Glutamatergic neuron (in vitro differentiated cells): ENCODE data around the gene SLC38A10. TPM values are rescaled to one million over a fixed set of nuclear protein-coding genes. Genes with fewer than 3 reads are reported as not detected.

Experiments used
- DNase-seq: peaks from one replicate; pipeline ENCODE4 v3.0.0; 2022
- H3K27ac Mint-ChIP-seq: one replicate; pipeline ENCODE4 v1.8.0; 2020; ENCODE audit warnings: mild to moderate bottlenecking, mixed read lengths, inconsistent platforms; ENCODE audit not compliant: unreplicated experiment
- H3K27me3 Mint-ChIP-seq: one replicate; pipeline ENCODE4 v1.8.0; 2020; ENCODE audit warnings: mild to moderate bottlenecking, moderate library complexity, mixed read lengths, inconsistent platforms; ENCODE audit not compliant: unreplicated experiment
- H3K36me3 Mint-ChIP-seq: one replicate; pipeline ENCODE4 v1.8.0; 2020; ENCODE audit warnings: mild to moderate bottlenecking, mixed read lengths, inconsistent platforms; ENCODE audit not compliant: unreplicated experiment
- H3K4me1 Mint-ChIP-seq: one replicate; pipeline ENCODE4 v1.8.0; 2020; ENCODE audit warnings: mild to moderate bottlenecking, low read depth, mixed read lengths, inconsistent platforms; ENCODE audit not compliant: unreplicated experiment
- H3K4me3 Mint-ChIP-seq: one replicate; pipeline ENCODE4 v1.8.0; 2020; ENCODE audit warnings: mild to moderate bottlenecking, mixed read lengths, inconsistent platforms; ENCODE audit not compliant: unreplicated experiment
- H3K9me3 Mint-ChIP-seq: one replicate; pipeline ENCODE4 v1.8.0; 2020; ENCODE audit warnings: mild to moderate bottlenecking, moderate library complexity, mixed read lengths, inconsistent platforms; ENCODE audit not compliant: unreplicated experiment
- CTCF ChIP-seq: fragments of 200-600 bp; sonication (generic); IDR thresholded peaks from one replicate; pipeline ENCODE4 v1.5.0; 2021; ENCODE audit not compliant: partially characterized antibody, unreplicated experiment
- total RNA-seq: library from RNA; stranded (reverse); fragmentation: NEBNext Ultra II Directional; extraction: Animal tissue kit (Norgen Biotek cat#: 25700); gene quantifications from one replicate; pipeline ENCODE4 v1.2.1, GENCODE V29; 2021; ENCODE audit not compliant: unreplicated experiment

SLC38A10 gene
- total RNA-seq, 1 donor from 2014 or later: 92.4 TPM

GRCh38 chr17:81219476-81220180, 75.5 kb downstream of the SLC38A10 start:
- Mint-ChIP-seq H3K9me3 (peaks cover 9% of the 10 kb centered on the region), H3K27me3 (peaks cover 8% of the 10 kb centered on the region), H3K4me1 (peaks cover 9% of the 10 kb centered on the region), H3K4me3 (no peak overlapping the region), H3K36me3 (peaks cover 5% of the 10 kb centered on the region), H3K27ac (no peak overlapping the region)
- no peak for TF ChIP-seq CTCF
- DNase-seq: no peak

DNA sequence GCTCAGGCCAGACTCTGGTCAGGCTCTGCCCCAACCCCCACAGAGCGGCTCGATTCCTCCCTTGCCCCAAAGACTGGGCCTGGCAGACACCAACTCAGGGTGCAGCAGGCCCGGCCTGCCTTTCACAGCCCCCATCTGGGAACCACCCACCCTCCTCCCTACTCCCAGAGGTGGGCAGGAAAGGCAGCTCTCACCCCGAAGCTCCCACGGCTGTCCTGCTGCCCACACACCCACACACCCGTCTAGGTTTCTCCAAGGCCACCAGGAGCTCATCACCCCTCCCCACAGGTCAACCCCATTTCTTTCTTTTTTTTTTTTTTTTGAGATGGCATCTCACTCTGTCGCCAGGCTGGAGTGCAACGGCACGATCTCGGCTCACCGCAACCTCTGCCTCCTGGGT, 76.1 kb downstream of the SLC38A10 start:
- no peak overlapping the region for H3K27ac Mint-ChIP-seq
- DNase-seq: no peak
- no peak for TF ChIP-seq CTCF
- H3K4me1 Mint-ChIP-seq: peaks cover 8% of the 10 kb centered on the region
- peaks cover 9% of the 10 kb centered on the region for H3K9me3 Mint-ChIP-seq
- H3K4me3 Mint-ChIP-seq: no peak overlapping the region
- H3K27me3 Mint-ChIP-seq: peaks cover 8% of the 10 kb centered on the region
- peaks cover 5% of the 10 kb centered on the region for H3K36me3 Mint-ChIP-seq

DNA sequence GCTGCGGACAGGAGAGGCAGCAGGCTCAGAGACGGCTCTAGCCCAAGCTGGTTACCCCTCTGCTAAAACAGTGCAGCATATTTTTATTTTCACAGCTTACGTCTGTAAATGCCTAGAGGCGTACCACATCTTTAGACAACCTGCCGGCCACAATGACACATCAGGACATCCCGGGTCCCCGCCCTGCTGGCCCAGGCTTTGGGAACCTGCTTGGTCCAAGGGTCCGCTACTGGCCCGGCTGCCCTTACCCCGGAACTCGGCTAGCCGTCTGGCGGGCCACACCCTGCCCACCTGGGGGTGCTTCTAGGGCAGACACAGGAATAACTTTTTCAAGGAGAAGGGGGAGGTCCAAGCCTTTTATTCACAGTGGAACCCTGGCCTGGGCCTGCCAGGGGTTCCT, 76.6 kb downstream of the SLC38A10 start:
- H3K27me3 Mint-ChIP-seq: peaks cover 7% of the 10 kb centered on the region
- no peak overlapping the region for H3K27ac Mint-ChIP-seq
- no peak for DNase-seq
- peaks cover 5% of the 10 kb centered on the region for H3K36me3 Mint-ChIP-seq
- TF ChIP-seq CTCF: no peak
- peaks cover 4% of the 10 kb centered on the region for H3K4me1 Mint-ChIP-seq
- no peak overlapping the region for H3K4me3 Mint-ChIP-seq
- H3K9me3 Mint-ChIP-seq: peaks cover 6% of the 10 kb centered on the region

DNA sequence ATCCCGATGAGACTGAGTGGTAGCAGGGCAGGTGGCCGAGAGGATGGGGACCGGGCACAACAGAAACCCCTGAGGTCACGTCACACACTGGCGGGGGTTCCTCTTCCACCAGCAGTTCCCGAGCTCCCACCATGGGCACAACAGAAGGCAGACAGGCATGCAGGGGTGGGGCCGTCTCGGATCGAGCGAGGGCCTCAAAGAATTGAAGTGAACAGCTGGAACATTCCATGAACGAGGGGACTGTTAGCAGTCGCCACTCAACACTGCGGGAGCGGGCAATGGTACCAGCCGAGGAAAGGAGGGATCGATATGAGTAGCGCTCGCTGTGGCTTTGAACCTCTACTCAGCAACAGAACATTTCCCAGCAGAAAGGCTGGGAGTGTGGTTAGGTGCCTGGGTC, 77.6 kb downstream of the SLC38A10 start:
- H3K4me3 Mint-ChIP-seq: no peak overlapping the region
- no peak overlapping the region for H3K27ac Mint-ChIP-seq
- no peak for TF ChIP-seq CTCF
- peaks cover 5% of the 10 kb centered on the region for H3K9me3 Mint-ChIP-seq
- H3K27me3 Mint-ChIP-seq: peaks cover 6% of the 10 kb centered on the region
- H3K4me1 Mint-ChIP-seq: peaks cover 3% of the 10 kb centered on the region
- DNase-seq: no peak
- peaks cover 5% of the 10 kb centered on the region for H3K36me3 Mint-ChIP-seq

DNA sequence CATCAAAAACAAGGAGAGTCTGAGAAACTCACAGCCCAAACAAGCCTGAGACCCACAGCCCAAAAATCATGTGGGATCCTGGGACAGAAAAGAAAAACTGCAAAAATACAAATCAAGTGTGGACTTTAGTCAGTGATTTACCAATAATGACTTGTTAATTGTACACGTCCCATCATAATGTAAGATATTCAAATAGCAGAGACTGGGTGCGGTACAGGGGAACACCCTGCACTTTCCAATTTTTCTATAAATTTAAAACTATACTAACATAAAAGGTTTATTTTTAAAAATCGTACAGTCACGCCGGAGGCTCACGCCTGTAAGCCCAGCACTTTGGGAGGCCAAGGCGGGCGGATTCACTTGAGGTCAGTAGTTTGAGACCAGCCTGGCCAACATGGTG, 81.1 kb downstream of the SLC38A10 start:
- no peak overlapping the region for H3K4me3 Mint-ChIP-seq
- peaks cover 3% of the 10 kb centered on the region for H3K9me3 Mint-ChIP-seq
- H3K36me3 Mint-ChIP-seq: peaks cover 5% of the 10 kb centered on the region
- H3K27me3 Mint-ChIP-seq: peaks cover 6% of the 10 kb centered on the region
- no peak overlapping the region for H3K27ac Mint-ChIP-seq
- no peak for DNase-seq
- TF ChIP-seq CTCF: no peak
- no peaks in the 10 kb centered on the region for H3K4me1 Mint-ChIP-seq
